H1 (cell line): ENCODE measurements around the gene OST4. TPM values are rescaled to one million over a fixed set of nuclear protein-coding genes. Genes with fewer than 3 reads are reported as not detected.

ENCODE experiments used
- CTCF ChIA-PET: fragments of 300-600 bp; sonication (Branson Sonifier 250); formaldehyde crosslinking; loops from one replicate; lab custom pipeline; 2021; ENCODE audit not compliant: partially characterized antibody; lab: Charles Lee
- POLR2A ChIA-PET: fragments of 300-600 bp; sonication (Branson Sonifier 250); formaldehyde crosslinking; loops from one replicate; lab custom pipeline; 2021; ENCODE audit warnings: inconsistent platforms; ENCODE audit not compliant: partially characterized antibody; lab: Charles Lee
- DNase-seq, 2 experiments: peaks; one replicate each; pipeline versions ENCODE4 v3.0.0 to v3.0.0-alpha.2; 2010 to 2022; ENCODE audit warnings: low spot score in 2 of 2, low read depth in 1 of 2, mixed read lengths in 1 of 2
- FAIRE-seq: peaks from 2 replicates; lab custom pipeline; 2011; peaks lifted over from hg19 to GRCh38; lab: Jason Lieb, UNC
- H2AFZ ChIP-seq: 2 replicates; pipeline ENCODE4 v1.8.1; 2012; ENCODE audit warnings: low read length, inconsistent platforms
- H2AK5ac ChIP-seq: 2 replicates; pipeline ENCODE4 v1.6.1; 2013; ENCODE audit warnings: low read depth, low read length
- H2BK120ac ChIP-seq: replicated peaks from 2 replicates; pipeline ENCODE3; 2013; ENCODE audit warnings: low read depth, low read length, inconsistent platforms
- H2BK12ac ChIP-seq: 2 replicates; pipeline ENCODE4 v1.6.1; 2013; ENCODE audit warnings: low read depth, low read length
- H2BK15ac ChIP-seq: 2 replicates; pipeline ENCODE4 v1.6.1; 2013; ENCODE audit warnings: low read length
- H2BK20ac ChIP-seq: 2 replicates; pipeline ENCODE4 v1.6.1; 2013; ENCODE audit warnings: low read length
- H2BK5ac ChIP-seq: 2 replicates; pipeline ENCODE4 v1.6.1; 2013; ENCODE audit warnings: low read depth, low read length
- H3K14ac ChIP-seq: 2 replicates; pipeline ENCODE4 v1.6.1; 2013; ENCODE audit warnings: inconsistent platforms; ENCODE audit not compliant: insufficient read length
- H3K18ac ChIP-seq: 2 replicates; pipeline ENCODE4 v1.6.1; 2013; ENCODE audit warnings: low read length; ENCODE audit errors: extremely low read depth
- H3K23ac ChIP-seq: 2 replicates; pipeline ENCODE4 v1.6.1; 2013; ENCODE audit warnings: inconsistent platforms; ENCODE audit not compliant: insufficient read length
- H3K23me2 ChIP-seq: 2 replicates; pipeline ENCODE4 v1.6.1; 2013; ENCODE audit warnings: low read depth, low read length
- H3K27ac ChIP-seq: 2 replicates; pipeline ENCODE4 v1.6.1; 2011; ENCODE audit warnings: low read depth, low read length, inconsistent platforms
- H3K27me3 ChIP-seq, 4 experiments: replicated peaks in 1 of 4; 1 replicate in 1 of 4; 2 replicates in 3 of 4; pipeline versions ENCODE4 v1.6.1 to v1.8.1; 2011 to 2013; ENCODE audit warnings: low read length in 3 of 4, mild to moderate bottlenecking in 3 of 4, inconsistent platforms in 2 of 4, mixed read lengths in 2 of 4, moderate library complexity in 1 of 4; ENCODE audit not compliant: control insufficient read depth in 3 of 4, insufficient read depth in 3 of 4; ENCODE audit errors: extremely low read depth in 1 of 4
- H3K36me3 ChIP-seq, 4 experiments: 2 replicates each; pipeline versions ENCODE4 v1.6.1 to v1.8.1; 2011 to 2013; ENCODE audit warnings: mild to moderate bottlenecking in 4 of 4, low read length in 3 of 4, moderate library complexity in 2 of 4, control low read depth in 1 of 4, inconsistent platforms in 1 of 4; ENCODE audit not compliant: insufficient read depth in 4 of 4, control insufficient read depth in 2 of 4
- H3K4ac ChIP-seq: replicated peaks from 2 replicates; pipeline ENCODE3; 2013; ENCODE audit warnings: low read length, low read depth, mixed read lengths, inconsistent platforms; ENCODE audit not compliant: insufficient read length
- H3K4me1 ChIP-seq, 4 experiments: replicated peaks in 1 of 4; 1 replicate in 1 of 4; 2 replicates in 3 of 4; pipeline versions ENCODE4 v1.6.1 to v1.8.1; 2011 to 2013; ENCODE audit warnings: low read length in 3 of 4, inconsistent platforms in 2 of 4, mixed read lengths in 1 of 4; ENCODE audit not compliant: insufficient read depth in 4 of 4, control insufficient read depth in 3 of 4
- H3K4me2 ChIP-seq, 2 experiments: 2 replicates each; pipeline versions ENCODE4 v1.6.1 to v1.8.1; 2011 to 2013; ENCODE audit warnings: low read depth in 2 of 2, low read length in 2 of 2, control low read depth in 1 of 2, inconsistent platforms in 1 of 2, mild to moderate bottlenecking in 1 of 2; ENCODE audit not compliant: insufficient read depth in 1 of 2
- H3K4me3 ChIP-seq, 4 experiments: fragments of 200-600, 300-600 bp in 1 of 4; sonication (generic), shearing (Covaris generic), sonication (Bioruptor Twin) in 1 of 4; 2 replicates each; pipeline versions ENCODE4 v1.5.1 to v1.8.1; 2011 to 2016; ENCODE audit warnings: low read length in 4 of 4, low read depth in 3 of 4, control low read depth in 2 of 4, inconsistent platforms in 2 of 4, mild to moderate bottlenecking in 2 of 4, mixed read lengths in 1 of 4, moderate library complexity in 1 of 4; ENCODE audit not compliant: insufficient read depth in 2 of 4; ENCODE audit errors: extremely low read depth in 1 of 4
- H3K56ac ChIP-seq: replicated peaks from 2 replicates; pipeline ENCODE3; 2013; ENCODE audit warnings: low read depth, mild to moderate bottlenecking, mixed read lengths, low read length, inconsistent platforms; ENCODE audit not compliant: insufficient read length
- H3K79me1 ChIP-seq: 2 replicates; pipeline ENCODE4 v1.6.1; 2013; ENCODE audit warnings: low read depth, low read length, control low read depth
- H3K79me2 ChIP-seq, 2 experiments: 2 replicates each; pipeline versions ENCODE4 v1.6.1 to v1.8.1; 2012 to 2013; ENCODE audit warnings: low read length in 2 of 2, mild to moderate bottlenecking in 2 of 2, inconsistent platforms in 1 of 2; ENCODE audit not compliant: insufficient read depth in 2 of 2, control insufficient read depth in 1 of 2
- H3K9ac ChIP-seq, 4 experiments: replicated peaks in 1 of 4; 1 replicate in 1 of 4; 2 replicates in 3 of 4; pipeline versions ENCODE4 v1.6.1 to v1.8.1; 2011 to 2013; ENCODE audit warnings: low read depth in 3 of 4, low read length in 3 of 4, control low read depth in 2 of 4, mild to moderate bottlenecking in 2 of 4, moderate library complexity in 2 of 4, inconsistent platforms in 1 of 4; ENCODE audit errors: extremely low read depth in 1 of 4
- H3K9me3 ChIP-seq, 2 experiments: 2 replicates each; pipeline versions ENCODE4 v1.6.1 to v1.8.1; 2012 to 2013; ENCODE audit warnings: mild to moderate bottlenecking in 2 of 2, moderate library complexity in 2 of 2, control low read depth in 1 of 2, inconsistent platforms in 1 of 2, low read depth in 1 of 2, low read length in 1 of 2, mixed read lengths in 1 of 2; ENCODE audit not compliant: insufficient read depth in 2 of 2
- H4K20me1 ChIP-seq, 2 experiments: replicated peaks in 1 of 2; 2 replicates each; pipeline versions ENCODE3 to v1.8.1; 2011 to 2013; ENCODE audit warnings: inconsistent platforms in 2 of 2, low read length in 2 of 2, mild to moderate bottlenecking in 1 of 2; ENCODE audit not compliant: insufficient read depth in 2 of 2, control insufficient read depth in 1 of 2
- H4K5ac ChIP-seq: 2 replicates; pipeline ENCODE4 v1.6.1; 2013; ENCODE audit warnings: low read length, low read depth, mixed read lengths, inconsistent platforms; ENCODE audit not compliant: insufficient read length
- H4K8ac ChIP-seq: 2 replicates; pipeline ENCODE4 v1.8.0; 2013; ENCODE audit warnings: mild to moderate bottlenecking, moderate library complexity, low read length, inconsistent platforms; ENCODE audit not compliant: insufficient read depth; ENCODE audit errors: extremely low read depth
- H4K91ac ChIP-seq: replicated peaks from 2 replicates; pipeline ENCODE3; 2013; ENCODE audit warnings: low read length, mixed read lengths, inconsistent platforms; ENCODE audit not compliant: insufficient read length
- ATF2 ChIP-seq: IDR thresholded peaks from 2 replicates; pipeline ENCODE4 v1.6.1; 2012; ENCODE audit warnings: low read length, inconsistent platforms
- BRCA1 ChIP-seq: IDR thresholded peaks from 2 replicates; pipeline ENCODE4 v1.6.1; 2012; ENCODE audit warnings: low read depth, low read length, improper control_type of control experiment
- CBX5 ChIP-seq: fragments of 300-800, 300-1000 bp; sonication (generic); IDR thresholded peaks from 2 replicates; pipeline ENCODE4 v1.7.1; 2016; ENCODE audit warnings: antibody characterized with exemption, low read length, low read depth
- CEBPB ChIP-seq: IDR thresholded peaks from 2 replicates; pipeline ENCODE4 v1.6.1; 2012; ENCODE audit warnings: low read depth, low read length
- EP300 ChIP-seq, 2 experiments: IDR thresholded peaks; 1 replicate in 1 of 2; 2 replicates in 1 of 2; pipeline ENCODE4 v1.6.1; 2011 to 2012; ENCODE audit warnings: low read depth in 2 of 2, low read length in 2 of 2, mild to moderate bottlenecking in 2 of 2, borderline replicate concordance in 1 of 2, inconsistent platforms in 1 of 2, moderate library complexity in 1 of 2
- KDM4A ChIP-seq: IDR thresholded peaks from one replicate; pipeline ENCODE4 v1.7.1; 2012; ENCODE audit warnings: low read depth, mild to moderate bottlenecking, moderate library complexity, low read length, inconsistent platforms; ENCODE audit not compliant: severe bottlenecking
- POU5F1 ChIP-seq: IDR thresholded peaks from 2 replicates; pipeline ENCODE4 v1.6.1; 2011; ENCODE audit warnings: low read depth, mild to moderate bottlenecking, low read length, moderate library complexity
- SP1 ChIP-seq: IDR thresholded peaks from 2 replicates; pipeline ENCODE4 v1.6.1; 2011; ENCODE audit warnings: low read depth, low read length
- SP2 ChIP-seq: IDR thresholded peaks from 2 replicates; pipeline ENCODE4 v1.6.1; 2012; ENCODE audit warnings: mild to moderate bottlenecking, low read length, inconsistent platforms
- SRF ChIP-seq: IDR thresholded peaks from 2 replicates; pipeline ENCODE4 v1.6.1; 2011; ENCODE audit warnings: mild to moderate bottlenecking, low read depth, low read length, moderate library complexity
- WGBS, 2 experiments: shearing (Covaris generic) in 1 of 2; methylation state at CpG; one replicate each; pipeline versions ENCODE4 v1.1.6 to v1.1.7; 2013 to 2015; ENCODE audit warnings: low lambda C conversion rate in 2 of 2, mixed read lengths in 2 of 2, inconsistent platforms in 1 of 2, low coverage in 1 of 2, missing lambda C conversion rate in 1 of 2; ENCODE audit not compliant: insufficient replicate concordance in 2 of 2, insufficient coverage in 1 of 2, insufficient read length in 1 of 2; ENCODE audit errors: extremely low coverage in 1 of 2, missing lambda C conversion rate in 1 of 2; 5-methylcytosine and 5-hydroxymethylcytosine counted together
- polyA plus RNA-seq, 7 experiments: library from polyadenylated mRNA; depleted of rRNA in 3 of 7; stranded (reverse) in 5 of 7; unstranded in 2 of 7; fragments of >200 nt in 5 of 7; fragments of 200-250 nt in 2 of 7; gene quantifications; 1 replicate in 5 of 7; 2 replicates in 1 of 7; 4 replicates in 1 of 7; pipeline versions ENCODE4 v1.2.1 to v1.2.3, GENCODE V29; 2011 to 2013; ENCODE audit warnings: missing spikeins in 2 of 7, mixed read lengths in 2 of 7
- total RNA-seq: library from RNA; stranded (reverse); fragmentation: NEBNext Ultra II Directional; extraction: Animal tissue kit (Norgen Biotek cat#: 25700); gene quantifications from 2 replicates; pipeline ENCODE4 v1.2.1, GENCODE V29; 2021

OST4 gene
- total and polyA plus RNA-seq, 2 of the 8 experiments (the other 6 are each of a cell fraction or from before 2014, with no cell fraction given), result 225 to 865 TPM

GRCh38 chr2:27025861-27026851, 45.3 kb downstream of the OST4 start:
- Histone ChIP-seq H3K56ac (no peak overlapping the region), H3K27ac (no peak overlapping the region), H3K9me3 (no peaks in the 10 kb centered on the region), H3K23ac (no peak overlapping the region), H3K27me3 (no peaks in the 10 kb centered on the region), H3K36me3 (peaks cover 0 to 6% (median 3%) of the 10 kb centered on the region in 4 experiments; a peak in 3 of 8 replicates), H3K14ac (no peak overlapping the region), H2BK15ac (no peak overlapping the region), H2BK5ac (no peak overlapping the region), H2BK20ac (no peak overlapping the region), H3K4me3 (no peak overlapping the region), H4K20me1 (peaks cover 0 to 11% of the 10 kb centered on the region in 2 experiments), H3K4ac (no peak overlapping the region), H3K4me1 (peaks cover 0 to 4% (median under 1%) of the 10 kb centered on the region in 4 experiments; a peak in 1 of 7 replicates), H3K9ac (no peak overlapping the region), H2BK120ac (no peak overlapping the region), H3K18ac (no peak overlapping the region), H2BK12ac (no peak overlapping the region), H3K4me2 (no peak overlapping the region), H3K23me2 (no peaks in the 10 kb centered on the region), H2AK5ac (no peak overlapping the region), H3K79me1 (peaks cover 2% of the 10 kb centered on the region; the same call in 1 of the 2 replicates), H4K8ac (no peak overlapping the region; the same call in 1 of the 2 replicates), H3K79me2 (no peaks in the 10 kb centered on the region), H2AFZ (no peak overlapping the region), H4K91ac (no peak overlapping the region), H4K5ac (no peak overlapping the region)
- WGBS, 2 experiments, result 92% methylated on average over 24 of the region's 24 CpGs; no CpG with 5 or more reads in 1 of the 2 experiments
- DNase-seq, result no peak
- FAIRE-seq, result no peak
- ChIA-PET CTCF (interaction anchor here (0.6 to 6.1 kb wide), 25 partner anchors 9 to 281 kb away, joined by 3 to 122 read pairs (median 8); partner anchors contain the start of genes AGBL5, DPYSL5 and MAPRE3), POLR2A (interaction anchor here (1.0 to 1.8 kb wide), 5 partner anchors 13 to 58 kb away, joined by 3 to 5 read pairs (median 4); no protein-coding TSS in a partner anchor)
- TF ChIP-seq EP300 (IDR thresholded peaks at IDR 0.05; ENCODE audit: borderline replicate concordance in 1 of 2, low read depth in 2 of 2, low read length in 2 of 2), result no peak
- TF ChIP-seq POU5F1, result no peak
- TF ChIP-seq SRF, result no peak
- TF ChIP-seq CEBPB, result no peak
- no peak for TF ChIP-seq BRCA1
- TF ChIP-seq KDM4A, result no peak
- no peak for TF ChIP-seq ATF2
- no peak for TF ChIP-seq SP2
- no peak for TF ChIP-seq CBX5
- TF ChIP-seq SP1, result no peak
